HG02943 (cell line): ENCODE results near the gene AOX1.
"Not testable (repeated sequence)": the region's sequence is repeated elsewhere in the genome, so short reads cannot be mapped to it uniquely, and the experiment has no call there.

ENCODE experiments used
- ATAC-seq: cut with Tn5 transposase; IDR thresholded peaks from one replicate; pipeline ENCODE4 v1.9.1; 2021; ENCODE audit warnings: mild to moderate bottlenecking, low read depth, moderate library complexity; ENCODE audit not compliant: unreplicated experiment

Gene AOX1

GRCh38 chr2:200625282-200625681 lies 39.5 kb downstream of the AOX1 start:
- no peak for ATAC-seq

GRCh38 chr2:200625958-200626363 lies 40.1 kb downstream of the AOX1 start:
- no peak for ATAC-seq

GRCh38 chr2:200627110-200627770 lies 41.4 kb downstream of the AOX1 start:
- ATAC-seq = no peak

DNA sequence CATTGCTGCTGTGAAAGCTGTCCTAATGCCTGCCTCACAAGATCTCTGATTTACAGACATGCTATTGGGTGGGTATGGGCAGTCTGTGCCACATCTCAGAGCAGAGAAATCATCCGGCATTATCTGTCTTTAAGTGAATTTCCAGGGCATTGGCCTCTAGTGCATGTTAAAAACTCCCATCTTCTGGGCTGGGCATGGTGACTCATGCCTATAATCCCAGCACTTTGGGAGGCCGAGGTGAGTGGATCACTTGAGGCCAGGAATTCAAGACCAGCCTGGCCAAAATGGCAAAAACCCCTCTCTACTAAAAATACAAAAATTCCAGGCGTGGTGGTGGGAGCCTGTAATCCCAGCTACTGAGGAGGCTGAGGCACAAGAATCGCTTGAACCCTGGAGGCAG lies 42.6 kb downstream of the AOX1 start:
- not testable (repeated sequence) for ATAC-seq

DNA sequence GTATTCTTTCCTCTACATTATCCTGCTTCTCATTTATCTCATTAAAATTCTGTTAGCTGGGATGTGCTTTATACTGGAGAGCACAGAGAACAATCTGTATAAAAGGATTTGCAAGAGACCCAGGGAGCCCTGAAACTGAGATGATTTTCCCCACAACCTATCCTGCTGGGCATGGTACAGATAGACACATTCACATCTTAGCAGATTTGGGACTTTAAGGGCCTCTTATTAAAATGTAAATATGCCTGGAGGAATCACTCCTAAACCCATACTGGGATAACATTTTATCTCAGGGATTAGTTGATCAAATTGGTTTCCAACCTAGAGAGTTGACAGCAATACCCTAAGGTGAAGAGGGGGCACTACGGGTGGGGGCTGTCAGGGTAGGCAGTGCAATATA lies 45.5 kb downstream of the AOX1 start:
- no peak for ATAC-seq

GRCh38 chr2:200634231-200634964 lies 48.6 kb downstream of the AOX1 start:
- no peak for ATAC-seq

GRCh38 chr2:200635251-200635650 lies 49.4 kb downstream of the AOX1 start:
- ATAC-seq = no peak

DNA sequence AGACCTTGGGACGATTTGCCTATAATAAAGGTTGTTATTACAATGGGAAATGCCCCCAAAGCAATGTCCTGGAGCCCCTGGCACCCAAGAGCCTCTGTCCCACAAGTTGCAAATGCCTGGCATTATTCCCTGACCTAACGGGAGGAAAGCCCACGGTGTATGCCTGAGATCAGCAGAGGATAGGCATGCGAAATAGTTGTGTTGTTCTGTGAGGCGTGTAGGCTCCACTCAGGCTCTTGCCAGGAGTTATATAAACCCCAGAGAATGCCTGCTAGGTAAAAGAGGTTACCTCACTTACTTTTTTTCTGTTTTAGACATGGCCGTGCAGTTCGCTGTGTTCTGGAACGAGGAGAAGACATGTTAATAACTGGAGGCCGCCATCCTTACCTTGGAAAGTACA lies 52.1 kb downstream of the AOX1 start:
- no peak for ATAC-seq

DNA sequence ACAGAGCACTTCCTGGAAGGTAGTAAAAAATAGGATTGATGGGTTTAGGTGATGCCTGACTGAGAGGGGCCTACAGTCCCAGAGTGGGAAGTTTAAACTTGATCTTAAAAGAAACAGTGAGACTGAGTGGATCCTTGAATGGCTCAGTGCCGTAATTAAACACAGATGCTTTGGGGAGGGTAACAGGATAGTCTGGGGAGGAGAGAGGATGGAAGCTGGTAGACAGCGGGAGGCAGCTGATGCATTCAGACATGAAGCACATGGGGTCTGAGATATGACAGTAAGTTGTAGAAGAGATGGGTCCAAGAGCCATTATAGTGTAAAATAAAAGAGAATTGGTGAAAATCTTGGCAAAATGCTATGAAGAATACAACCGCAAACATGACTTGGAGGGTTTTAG lies 54.4 kb downstream of the AOX1 start:
- no peak for ATAC-seq

DNA sequence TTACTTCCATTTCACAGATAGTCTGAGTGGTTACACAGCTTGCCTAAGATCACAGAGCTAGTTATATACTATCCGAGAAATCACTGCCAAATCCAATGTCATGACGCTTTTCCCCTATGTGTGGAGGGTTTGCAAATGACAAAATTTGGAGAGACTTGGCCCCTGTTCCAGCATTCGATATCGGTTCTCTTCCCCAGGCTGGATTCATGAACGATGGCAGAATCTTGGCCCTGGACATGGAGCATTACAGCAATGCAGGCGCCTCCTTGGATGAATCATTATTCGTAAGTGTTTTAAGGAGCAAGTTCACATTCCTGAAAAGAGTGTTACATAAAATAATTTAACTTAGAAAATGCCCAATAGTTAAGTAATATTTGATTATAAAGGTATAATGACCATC lies 55.1 kb downstream of the AOX1 start:
- ATAC-seq = no peak

DNA sequence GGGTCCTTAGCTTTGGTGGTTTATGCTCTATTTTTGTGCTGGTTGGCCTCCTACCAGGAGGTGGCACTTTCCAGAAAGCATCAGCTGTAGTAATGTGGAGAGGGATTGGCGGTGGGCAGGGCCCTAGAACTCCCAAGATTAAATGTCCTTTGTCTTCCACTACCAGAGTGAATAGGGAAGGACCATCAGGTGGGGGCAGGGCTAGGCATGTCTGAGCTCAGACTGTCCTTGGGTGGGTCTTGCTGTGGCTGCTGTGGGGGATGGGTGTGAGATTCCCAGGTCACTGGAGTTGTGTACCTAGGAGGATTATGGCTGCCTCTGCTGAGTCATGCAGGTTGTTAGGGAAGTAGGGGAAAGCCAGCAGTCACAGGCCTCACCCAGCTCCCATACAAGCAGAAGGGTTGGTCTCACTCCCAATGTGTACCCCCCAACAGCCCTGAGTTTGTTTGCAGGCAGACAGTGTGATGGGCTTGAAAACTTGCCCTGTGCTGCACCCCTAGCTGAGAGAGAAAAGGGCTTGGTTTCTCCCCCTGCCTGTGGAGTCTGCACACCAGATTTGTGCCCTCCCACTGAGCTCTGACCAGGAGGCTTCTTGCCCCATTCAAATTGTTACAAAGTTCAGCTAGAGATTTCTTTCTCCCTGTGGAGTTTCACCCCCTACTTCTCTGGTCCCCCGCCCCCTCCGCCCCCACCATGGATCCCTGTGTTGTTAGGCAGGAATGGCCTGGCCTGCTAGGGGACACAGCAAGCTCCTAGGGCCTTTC lies 62.9 kb downstream of the AOX1 start:
- ATAC-seq = not testable (repeated sequence)

GRCh38 chr2:200649724-200650123 lies 63.9 kb downstream of the AOX1 start:
- ATAC-seq = no peak

DNA sequence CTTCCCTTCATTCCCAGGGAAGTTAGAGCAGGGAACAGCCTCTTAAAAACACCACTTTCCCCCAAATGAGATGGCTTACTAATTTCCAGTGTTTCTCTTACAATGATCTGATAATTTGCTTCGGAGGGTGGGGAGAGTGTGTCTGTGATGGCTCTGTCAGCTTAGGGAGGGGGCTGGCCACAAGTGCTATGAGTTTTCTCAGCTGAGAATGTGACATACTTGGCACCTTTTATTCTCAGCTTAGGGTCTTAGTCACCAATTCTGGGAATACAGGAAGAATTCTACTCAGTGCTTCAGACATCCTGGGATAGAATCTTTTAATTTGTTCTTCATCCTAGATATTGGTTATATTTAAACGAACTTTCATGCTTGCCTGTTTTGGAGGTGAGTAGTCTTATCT lies 64.4 kb downstream of the AOX1 start:
- ATAC-seq = no peak

GRCh38 chr2:200652158-200652557 lies 66.3 kb downstream of the AOX1 start:
- no peak for ATAC-seq

DNA sequence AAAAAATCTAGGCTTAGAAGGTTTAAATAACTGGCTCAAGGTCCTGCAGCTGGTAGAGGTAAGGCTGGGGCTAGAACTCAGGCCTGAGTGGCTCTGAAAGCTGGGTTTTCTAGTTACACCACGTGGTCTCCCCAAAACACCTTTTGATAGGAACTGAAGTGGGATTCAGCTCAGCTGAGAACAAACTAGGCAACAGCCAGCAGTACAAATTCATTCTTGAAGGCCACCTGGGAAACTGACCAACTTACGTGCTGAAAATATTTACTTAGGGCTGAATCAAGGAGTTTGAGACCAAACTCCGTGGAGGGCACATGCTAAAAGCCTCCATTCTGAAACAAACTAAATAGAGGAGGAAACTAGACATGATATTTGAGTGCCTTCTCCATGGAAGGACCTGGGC lies 67.2 kb downstream of the AOX1 start:
- ATAC-seq = no peak

GRCh38 chr2:200654823-200655222 lies 69.0 kb downstream of the AOX1 start:
- no peak for ATAC-seq

- no peak for ATAC-seq
Observed at GRCh38 chr2:200655918-200656580, 70.2 kb downstream of the AOX1 start.

DNA sequence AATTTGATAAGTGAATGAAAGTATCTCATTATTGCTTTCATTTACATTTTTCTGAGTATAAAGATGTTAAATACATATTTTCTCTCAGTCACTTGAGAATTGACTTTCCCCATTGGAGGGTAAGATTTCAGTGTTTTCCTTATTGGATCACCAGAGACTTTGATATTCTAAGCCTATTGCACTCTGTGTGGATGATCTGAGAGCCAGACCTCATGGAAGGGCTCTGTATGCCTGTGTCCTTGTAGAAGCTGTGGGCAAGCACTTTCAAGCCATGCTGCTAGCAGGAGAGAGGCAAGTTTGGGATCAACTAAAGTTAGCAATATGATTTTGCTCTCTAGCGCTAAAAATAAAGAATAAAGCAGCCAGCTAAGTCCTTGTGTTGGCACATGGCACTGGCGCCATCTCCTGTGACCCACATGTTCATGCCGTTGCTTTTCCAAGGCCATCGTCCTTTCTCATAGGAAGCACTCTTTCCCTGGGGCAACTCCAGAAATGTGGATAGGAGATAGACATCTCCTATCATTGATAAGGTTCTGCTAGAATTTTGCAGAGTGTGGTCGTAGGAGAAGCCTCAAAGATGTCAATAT lies 72.6 kb downstream of the AOX1 start:
- no peak for ATAC-seq

- ATAC-seq = no peak
Observed at GRCh38 chr2:200659410-200659809, 73.6 kb downstream of the AOX1 start.

DNA sequence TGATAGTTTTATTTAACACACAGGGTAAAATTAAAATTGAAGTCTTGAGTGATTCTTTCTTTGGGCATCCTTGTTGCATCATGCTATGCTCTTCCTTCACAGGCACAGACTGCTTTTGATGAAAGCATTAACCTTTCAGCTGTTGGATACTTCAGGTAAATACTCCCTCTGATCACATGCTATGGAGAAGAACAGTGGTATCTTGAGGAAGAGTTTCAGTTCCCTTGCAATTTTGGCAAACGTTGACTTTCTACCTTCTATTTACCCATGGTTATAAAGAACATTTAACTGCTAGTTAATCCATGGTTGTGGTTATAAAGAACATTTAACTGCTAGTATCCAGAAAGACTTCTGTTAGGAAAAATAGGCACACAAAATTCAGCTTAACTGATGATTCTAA lies 75.7 kb downstream of the AOX1 start:
- no peak for ATAC-seq

- ATAC-seq = no peak
Observed at GRCh38 chr2:200662727-200663126, 76.9 kb downstream of the AOX1 start.
